ENCODE results near the gene BEX4. TPM values are rescaled to one million over a fixed set of nuclear protein-coding genes. Genes with fewer than 3 reads are reported as not detected.
A peak's percentile ranks its signal among the peaks of the same experiment; 100 is the strongest.

Gene BEX4
- polyA plus RNA-seq, 1 experiment = 21.1 TPM

GRCh38 chrX:103201041-103201440, 13.9 kb upstream of the BEX4 start:
- no peak for DNase-seq (ENCODE audit: low read depth, low spot score)
- no peaks in the 10 kb centered on the region for H3K27me3 ChIP-seq (ENCODE audit: control insufficient read depth, insufficient read depth, low read length)
- POLR2A ChIA-PET = no interaction called here
- no peak for TF ChIP-seq CTCF (IDR thresholded peaks at IDR 0.05; ENCODE audit: low read depth, low read length)
- no peaks in the 10 kb centered on the region for H3K9me3 ChIP-seq (ENCODE audit: control insufficient read depth, insufficient read depth, low read length)
- no peak overlapping the region for H3K4me3 ChIP-seq (ENCODE audit: low read depth, low read length)
- H3K27ac ChIP-seq (ENCODE audit: low read depth, low read length) = no peak overlapping the region
- CTCF ChIA-PET = interaction anchor here (0.9 kb wide), 1 partner anchor 10 kb away, joined by 3 read pairs; no protein-coding TSS in a partner anchor

- no peaks in the 10 kb centered on the region for H3K9me3 ChIP-seq (ENCODE audit: control insufficient read depth, insufficient read depth, low read length)
- no peak overlapping the region for H3K4me3 ChIP-seq (ENCODE audit: low read depth, low read length)
- no peaks in the 10 kb centered on the region for H3K27me3 ChIP-seq (ENCODE audit: control insufficient read depth, insufficient read depth, low read length)
- ChIA-PET CTCF (interaction anchor here (0.7 to 2.2 kb wide), 4 partner anchors 14 to 280 kb away, joined by 3 to 26 read pairs (median 10); no protein-coding TSS in a partner anchor), POLR2A (no interaction called here)
- DNase-seq (ENCODE audit: low read depth, low spot score) = no peak
- H3K27ac ChIP-seq (ENCODE audit: low read depth, low read length) = no peak overlapping the region
- no peak for TF ChIP-seq CTCF (IDR thresholded peaks at IDR 0.05; ENCODE audit: low read depth, low read length)
These were observed 4.9 kb upstream of the BEX4 start for GRCh38 chrX:103210056-103210455.

- Histone ChIP-seq H3K4me3 (ENCODE audit: low read depth, low read length) (no peak overlapping the region), H3K27me3 (ENCODE audit: control insufficient read depth, insufficient read depth, low read length) (peaks cover 5% of the 10 kb centered on the region), H3K27ac (ENCODE audit: low read depth, low read length) (no peak overlapping the region), H3K9me3 (ENCODE audit: control insufficient read depth, insufficient read depth, low read length) (no peaks in the 10 kb centered on the region)
- no peak for DNase-seq (ENCODE audit: low read depth, low spot score)
- ChIA-PET POLR2A (no interaction called here), CTCF (interaction anchor here (0.7 to 2.2 kb wide), 13 partner anchors 10 to 278 kb away, joined by 3 to 26 read pairs (median 4); no protein-coding TSS in a partner anchor)
- TF ChIP-seq CTCF (IDR thresholded peaks at IDR 0.05; ENCODE audit: low read depth, low read length) = peak; percentile 53
These were observed 3.7 kb upstream of the BEX4 start for GRCh38 chrX:103211012-103211715.

- H3K9me3 ChIP-seq (ENCODE audit: control insufficient read depth, insufficient read depth, low read length) = no peaks in the 10 kb centered on the region
- no peak overlapping the region for H3K4me3 ChIP-seq (ENCODE audit: low read depth, low read length)
- H3K27ac ChIP-seq (ENCODE audit: low read depth, low read length) = no peak overlapping the region
- TF ChIP-seq CTCF (IDR thresholded peaks at IDR 0.05; ENCODE audit: low read depth, low read length) = no peak
- peaks cover 5% of the 10 kb centered on the region for H3K27me3 ChIP-seq (ENCODE audit: control insufficient read depth, insufficient read depth, low read length)
- CTCF ChIA-PET = interaction anchor here (0.6 to 2.0 kb wide), 3 partner anchors 36 to 467 kb away, joined by 3 to 7 read pairs (median 4); no protein-coding TSS in a partner anchor
- no peak for DNase-seq (ENCODE audit: low read depth, low spot score)
- POLR2A ChIA-PET = no interaction called here
These were observed 2.0 kb upstream of the BEX4 start for GRCh38 chrX:103212749-103213457.

All from AG04450 (cell line).